T-helper 17 cell (primary cell): Measurements from ENCODE around the gene FPR3. TPM values are rescaled to one million over a fixed set of nuclear protein-coding genes. Genes with fewer than 3 reads are reported as not detected.
A peak's percentile ranks its signal among the peaks of the same experiment; 100 is the strongest.
"Not testable (repeated sequence)": the region's sequence is repeated elsewhere in the genome, so short reads cannot be mapped to it uniquely, and the experiment has no call there.

Experiments
- ATAC-seq: fragments of 150-1000 bp; cut with Tn5 transposase; 2 replicates; pipeline ENCODE4 v1.10.0; 2021; ENCODE audit warnings: mild to moderate bottlenecking, moderate library complexity
- DNase-seq, 3 donors: peaks; one replicate each; pipeline versions ENCODE4 v3.0.0 to v3.0.0-alpha.2; 2020 to 2021
- H3K9me3 ChIP-seq: one replicate; pipeline ENCODE4 v1.7.0; 2013; ENCODE audit warnings: low read length, mild to moderate bottlenecking; ENCODE audit not compliant: control insufficient read depth, poor library complexity, severe bottlenecking
- H3K27ac Mint-ChIP-seq: one replicate; pipeline ENCODE4 v1.8.0; 2022; ENCODE audit warnings: mild to moderate bottlenecking, moderate library complexity, mixed read lengths
- H3K27me3 Mint-ChIP-seq: one replicate; pipeline ENCODE4 v1.8.0; 2022; ENCODE audit warnings: mixed read lengths
- H3K36me3 Mint-ChIP-seq: one replicate; pipeline ENCODE4 v1.8.0; 2022; ENCODE audit warnings: low read depth, mixed read lengths
- H3K4me1 Mint-ChIP-seq: one replicate; pipeline ENCODE4 v1.8.0; 2022; ENCODE audit warnings: mild to moderate bottlenecking, mixed read lengths
- H3K4me3 Mint-ChIP-seq: one replicate; pipeline ENCODE4 v1.8.0; 2022; ENCODE audit warnings: mild to moderate bottlenecking, moderate library complexity, mixed read lengths
- total RNA-seq, 4 donors: library from RNA in 2 of 4; stranded (reverse) in 2 of 4; gene quantifications; one replicate each; pipeline ENCODE4 v1.2.3 and lab custom pipeline; 2022 to 2026

Gene FPR3
- total RNA-seq, 2 donors from 2014 or later: not detected

GRCh38 chr19:51771376-51772130 is 23.4 kb upstream of the FPR3 start:
- H3K27ac Mint-ChIP-seq: no peak overlapping the region
- no peak overlapping the region for H3K4me3 Mint-ChIP-seq
- H3K27me3 Mint-ChIP-seq: peaks cover 28% of the 10 kb centered on the region
- H3K4me1 Mint-ChIP-seq: no peaks in the 10 kb centered on the region
- no peak for DNase-seq
- no peaks in the 10 kb centered on the region for H3K36me3 Mint-ChIP-seq
- H3K9me3 ChIP-seq: no peaks in the 10 kb centered on the region
- ATAC-seq: no peak

GRCh38 chr19:51772977-51773376 is 22.0 kb upstream of the FPR3 start:
- H3K9me3 ChIP-seq: no peaks in the 10 kb centered on the region
- Mint-ChIP-seq H3K27ac (no peak overlapping the region), H3K4me3 (no peak overlapping the region), H3K36me3 (no peaks in the 10 kb centered on the region), H3K4me1 (no peaks in the 10 kb centered on the region), H3K27me3 (peaks cover 36% of the 10 kb centered on the region)
- ATAC-seq: no peak
- DNase-seq: no peak

GRCh38 chr19:51776561-51776960 is 18.4 kb upstream of the FPR3 start:
- ATAC-seq, H3K9me3 ChIP-seq, H3K36me3 Mint-ChIP-seq, H3K4me3 Mint-ChIP-seq, H3K27ac Mint-ChIP-seq, H3K4me1 Mint-ChIP-seq, DNase-seq: not testable (repeated sequence)
- H3K27me3 Mint-ChIP-seq: peaks cover 54% of the 10 kb centered on the region

GRCh38 chr19:51777570-51778462 is 17.1 kb upstream of the FPR3 start:
- Mint-ChIP-seq H3K27me3 (peaks cover 57% of the 10 kb centered on the region), H3K4me1 (no peaks in the 10 kb centered on the region), H3K36me3 (no peaks in the 10 kb centered on the region), H3K27ac (no peak overlapping the region), H3K4me3 (no peak overlapping the region)
- no peaks in the 10 kb centered on the region for H3K9me3 ChIP-seq
- ATAC-seq (peak; percentile 49), DNase-seq (no peak)

- Mint-ChIP-seq H3K27me3 (peaks cover 57% of the 10 kb centered on the region), H3K36me3 (no peaks in the 10 kb centered on the region), H3K4me3 (no peak overlapping the region), H3K4me1 (no peaks in the 10 kb centered on the region), H3K27ac (no peak overlapping the region)
- no peak for ATAC-seq
- H3K9me3 ChIP-seq: no peaks in the 10 kb centered on the region
- DNase-seq: no peak
Observed at GRCh38 chr19:51779181-51779580, 15.8 kb upstream of the FPR3 start.

- no peaks in the 10 kb centered on the region for H3K9me3 ChIP-seq
- Mint-ChIP-seq H3K27me3 (peaks cover 57% of the 10 kb centered on the region), H3K36me3 (no peaks in the 10 kb centered on the region), H3K27ac (no peak overlapping the region), H3K4me3 (no peak overlapping the region), H3K4me1 (no peaks in the 10 kb centered on the region)
- DNase-seq (no peak), ATAC-seq (no peak)
Observed at GRCh38 chr19:51779703-51780102, 15.3 kb upstream of the FPR3 start.

GRCh38 chr19:51780270-51780669 is 14.7 kb upstream of the FPR3 start:
- Mint-ChIP-seq H3K4me1 (no peaks in the 10 kb centered on the region), H3K27me3 (peaks cover 52% of the 10 kb centered on the region), H3K36me3 (no peaks in the 10 kb centered on the region), H3K4me3 (no peak overlapping the region), H3K27ac (no peak overlapping the region)
- no peaks in the 10 kb centered on the region for H3K9me3 ChIP-seq
- DNase-seq: no peak
- ATAC-seq: no peak

- DNase-seq: no peak
- H3K36me3 Mint-ChIP-seq: no peaks in the 10 kb centered on the region
- peaks cover 44% of the 10 kb centered on the region for H3K27me3 Mint-ChIP-seq
- H3K27ac Mint-ChIP-seq: no peak overlapping the region
- H3K4me3 Mint-ChIP-seq: no peak overlapping the region
- no peaks in the 10 kb centered on the region for H3K4me1 Mint-ChIP-seq
- no peaks in the 10 kb centered on the region for H3K9me3 ChIP-seq
- no peak for ATAC-seq
Observed at GRCh38 chr19:51781999-51782398, 13.0 kb upstream of the FPR3 start.

- no peaks in the 10 kb centered on the region for H3K9me3 ChIP-seq
- H3K4me3 Mint-ChIP-seq: no peak overlapping the region
- no peak overlapping the region for H3K27ac Mint-ChIP-seq
- H3K4me1 Mint-ChIP-seq: no peaks in the 10 kb centered on the region
- ATAC-seq (no peak), DNase-seq (no peak)
- H3K36me3 Mint-ChIP-seq: no peaks in the 10 kb centered on the region
- peaks cover 32% of the 10 kb centered on the region for H3K27me3 Mint-ChIP-seq
Observed at GRCh38 chr19:51783372-51783771, 11.6 kb upstream of the FPR3 start.

GRCh38 chr19:51784109-51784785 is 10.7 kb upstream of the FPR3 start:
- ATAC-seq (no peak), DNase-seq (no peak)
- Mint-ChIP-seq H3K27me3 (peaks cover 25% of the 10 kb centered on the region), H3K36me3 (peaks cover 2% of the 10 kb centered on the region), H3K4me1 (no peaks in the 10 kb centered on the region), H3K27ac (no peak overlapping the region), H3K4me3 (no peak overlapping the region)
- H3K9me3 ChIP-seq: no peaks in the 10 kb centered on the region

GRCh38 chr19:51784922-51785690 is 9.9 kb upstream of the FPR3 start:
- ATAC-seq: peak; percentile 52
- DNase-seq: no peak
- Mint-ChIP-seq H3K27me3 (peaks cover 17% of the 10 kb centered on the region), H3K4me1 (no peaks in the 10 kb centered on the region), H3K36me3 (peaks cover 2% of the 10 kb centered on the region), H3K4me3 (no peak overlapping the region), H3K27ac (no peak overlapping the region)
- H3K9me3 ChIP-seq: peaks cover 2% of the 10 kb centered on the region

- H3K4me1 Mint-ChIP-seq: no peaks in the 10 kb centered on the region
- peaks cover 2% of the 10 kb centered on the region for H3K9me3 ChIP-seq
- DNase-seq (no peak), ATAC-seq (no peak)
- peaks cover 2% of the 10 kb centered on the region for H3K36me3 Mint-ChIP-seq
- H3K27ac Mint-ChIP-seq: no peak overlapping the region
- H3K27me3 Mint-ChIP-seq: peaks cover 5% of the 10 kb centered on the region
- H3K4me3 Mint-ChIP-seq: no peak overlapping the region
Observed at GRCh38 chr19:51786646-51787494, 8.1 kb upstream of the FPR3 start.
